CD14-positive monocyte (primary cell): ENCODE data around the gene SLC25A25. TPM values are rescaled to one million over a fixed set of nuclear protein-coding genes. Genes with fewer than 3 reads are reported as not detected.
A peak's percentile ranks its signal among the peaks of the same experiment; 100 is the strongest.

ENCODE experiments used
- DNase-seq, 3 donors: peaks; one replicate each; pipeline ENCODE4 v3.0.0-alpha.2; 2011 to 2022
- H2AFZ ChIP-seq: 2 replicates; pipeline ENCODE4 v1.6.0; 2012; ENCODE audit warnings: mild to moderate bottlenecking, low read depth, low read length, inconsistent platforms; ENCODE audit not compliant: insufficient read depth, poor library complexity, severe bottlenecking
- H3K27ac ChIP-seq, 2 donors: 1 replicate in 1 of 2; 2 replicates in 1 of 2; pipeline ENCODE4 v1.5.1; 2012 to 2013; ENCODE audit warnings: low read length in 2 of 2, control low read depth in 1 of 2, inconsistent platforms in 1 of 2, low read depth in 1 of 2, mild to moderate bottlenecking in 1 of 2
- H3K27me3 ChIP-seq, 2 donors: one replicate each; pipeline versions ENCODE4 v1.6.0 to v1.6.1; 2011 to 2013; ENCODE audit warnings: low read length in 2 of 2; ENCODE audit not compliant: control insufficient read depth in 2 of 2, insufficient read depth in 2 of 2
- H3K36me3 ChIP-seq, 2 donors: replicated peaks in 1 of 2; 1 replicate in 1 of 2; 2 replicates in 1 of 2; pipeline versions ENCODE4 v1.5.1 to v1.6.1; 2012 to 2013; ENCODE audit warnings: low read length in 2 of 2, control low read depth in 1 of 2, inconsistent platforms in 1 of 2, mild to moderate bottlenecking in 1 of 2; ENCODE audit not compliant: insufficient read depth in 2 of 2, control insufficient read depth in 1 of 2
- H3K4me1 ChIP-seq, 2 donors: 1 replicate in 1 of 2; 2 replicates in 1 of 2; pipeline versions ENCODE4 v1.5.1 to v1.6.1; 2012 to 2013; ENCODE audit warnings: low read length in 2 of 2, control low read depth in 1 of 2, inconsistent platforms in 1 of 2, mild to moderate bottlenecking in 1 of 2, moderate library complexity in 1 of 2; ENCODE audit not compliant: insufficient read depth in 2 of 2, control insufficient read depth in 1 of 2
- H3K4me2 ChIP-seq: replicated peaks from 2 replicates; pipeline ENCODE3; 2012; ENCODE audit warnings: low read length, moderate library complexity, mild to moderate bottlenecking; ENCODE audit not compliant: poor library complexity, severe bottlenecking; ENCODE audit errors: extremely low read depth
- H3K4me3 ChIP-seq, 3 experiments: fragments of 200-600 bp in 1 of 3; sonication (generic) in 1 of 3; replicated peaks in 1 of 3; 1 replicate in 2 of 3; 2 replicates in 1 of 3; pipeline ENCODE4 v1.5.1; 2011 to 2013; ENCODE audit warnings: low read length in 3 of 3, mild to moderate bottlenecking in 3 of 3, control low read depth in 2 of 3, low read depth in 2 of 3, inconsistent platforms in 1 of 3, moderate library complexity in 1 of 3
- H3K79me2 ChIP-seq: 2 replicates; pipeline ENCODE4 v1.6.0; 2012; ENCODE audit warnings: mild to moderate bottlenecking, control low read depth, inconsistent platforms, low read length, moderate library complexity; ENCODE audit not compliant: insufficient read depth
- H3K9ac ChIP-seq: 2 replicates; pipeline ENCODE4 v1.6.0; 2017; ENCODE audit warnings: low read length, mild to moderate bottlenecking; ENCODE audit not compliant: insufficient read depth, poor library complexity, severe bottlenecking
- H3K9me3 ChIP-seq, 2 donors: replicated peaks in 1 of 2; 1 replicate in 1 of 2; 2 replicates in 1 of 2; pipeline versions ENCODE4 v1.5.1 to v1.6.1; 2012 to 2013; ENCODE audit warnings: low read length in 2 of 2, control low read depth in 1 of 2; ENCODE audit not compliant: control insufficient read depth in 1 of 2, insufficient read depth in 1 of 2
- H4K20me1 ChIP-seq: 2 replicates; pipeline ENCODE4 v1.6.0; 2012; ENCODE audit warnings: mild to moderate bottlenecking, low read length, control low read depth, moderate library complexity; ENCODE audit not compliant: insufficient read depth
- H3K27ac Mint-ChIP-seq, 7 donors: one replicate each; pipeline ENCODE4 v1.8.0; 2020; ENCODE audit warnings: mild to moderate bottlenecking in 7 of 7, mixed read lengths in 7 of 7, moderate library complexity in 6 of 7, inconsistent platforms in 2 of 7
- H3K27me3 Mint-ChIP-seq, 3 donors: one replicate each; pipeline ENCODE4 v1.8.0; 2021 to 2022; ENCODE audit warnings: low read depth in 3 of 3, mild to moderate bottlenecking in 3 of 3, mixed read lengths in 3 of 3, moderate library complexity in 3 of 3, inconsistent platforms in 1 of 3
- H3K36me3 Mint-ChIP-seq, 2 donors: one replicate each; pipeline ENCODE4 v1.8.0; 2020; ENCODE audit warnings: mixed read lengths in 2 of 2, inconsistent platforms in 1 of 2, mild to moderate bottlenecking in 1 of 2
- H3K4me1 Mint-ChIP-seq: one replicate; pipeline ENCODE4 v1.8.0; 2020; ENCODE audit warnings: mild to moderate bottlenecking, mixed read lengths
- H3K4me3 Mint-ChIP-seq, 2 donors: one replicate each; pipeline ENCODE4 v1.8.0; 2020; ENCODE audit warnings: mild to moderate bottlenecking in 2 of 2, mixed read lengths in 2 of 2, moderate library complexity in 1 of 2
- H3K9me3 Mint-ChIP-seq, 7 donors: one replicate each; pipeline ENCODE4 v1.8.0; 2020 to 2022; ENCODE audit warnings: mixed read lengths in 7 of 7, mild to moderate bottlenecking in 6 of 7, moderate library complexity in 6 of 7, inconsistent platforms in 2 of 7
- CTCF ChIP-seq: fragments of 200-600 bp; IDR thresholded peaks from one replicate; pipeline ENCODE4 v1.8.0; 2022; ENCODE audit warnings: antibody characterized with exemption, mild to moderate bottlenecking
- WGBS: methylation state at CpG from one replicate; pipeline ENCODE4 v1.1.5; 2013; ENCODE audit warnings: missing lambda C conversion rate; ENCODE audit not compliant: insufficient coverage; 5-methylcytosine and 5-hydroxymethylcytosine counted together
- intact Hi-C, 2 donors: fragments of 100-400 bp; cut with micrococcal nuclease; formaldehyde crosslinking; loops; one replicate each; pipeline versions ENCODE4 v1.15.0 to v1.15.1; 2023
- polyA plus RNA-seq, 3 donors: library from polyadenylated mRNA; depleted of rRNA in 1 of 3; unstranded in 2 of 3; stranded (reverse) in 1 of 3; fragments of 300-500 nt in 2 of 3; fragments of >200 nt in 1 of 3; fragmentation: Illumina TruSeq in 2 of 3; gene quantifications; 1 replicate in 2 of 3; 2 replicates in 1 of 3; pipeline ENCODE4 v1.2.3, GENCODE V29; 2012 to 2021

SLC25A25 gene
- polyA plus RNA-seq, 3 donors, result 5.1 to 43.3 (median 6.3) TPM

DNA sequence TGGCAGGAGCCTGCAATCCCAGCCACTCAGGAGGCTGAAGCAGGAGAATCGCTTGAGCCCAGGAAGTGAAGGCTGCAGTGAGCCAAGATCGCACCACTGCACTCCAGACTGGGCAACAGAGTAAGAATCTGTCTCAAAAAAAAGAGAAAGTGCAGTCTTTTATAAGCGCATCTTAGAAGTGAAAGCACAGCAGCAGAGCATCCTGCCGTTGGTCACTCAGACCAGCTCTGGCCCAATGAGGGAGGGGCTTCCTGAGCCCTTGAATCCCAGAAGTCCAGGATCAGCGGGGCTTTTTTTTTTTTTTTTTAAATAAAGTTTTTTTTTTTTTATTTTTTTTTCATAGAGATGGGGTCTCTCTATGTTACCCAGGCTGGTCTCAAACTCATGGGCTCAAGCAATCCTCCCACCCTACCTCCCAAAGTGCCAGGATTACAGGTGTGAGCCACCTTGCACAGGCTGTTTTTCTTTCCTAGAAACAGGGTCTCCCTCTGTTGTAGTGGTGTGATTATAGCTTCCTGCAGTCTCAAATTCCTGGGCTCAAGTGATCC lies 43.2 kb upstream of the SLC25A25 start:
- Histone ChIP-seq H4K20me1 (no peaks in the 10 kb centered on the region), H3K27me3 (peaks cover 0 to 2% of the 10 kb centered on the region in 2 donors), H3K27ac (no peak overlapping the region), H3K4me1 (peaks cover 29 to 36% of the 10 kb centered on the region in 2 donors), H3K36me3 (no peaks in the 10 kb centered on the region), H3K79me2 (no peaks in the 10 kb centered on the region), H3K4me2 (no peak overlapping the region), H3K4me3 (no peak overlapping the region), H2AFZ (no peak overlapping the region), H3K9ac (no peak overlapping the region), H3K9me3 (no peaks in the 10 kb centered on the region)
- Mint-ChIP-seq H3K27me3 (peaks cover 8 to 12% (median 8%) of the 10 kb centered on the region in 3 donors), H3K4me3 (no peak overlapping the region), H3K9me3 (no peaks in the 10 kb centered on the region), H3K4me1 (peaks cover 48% of the 10 kb centered on the region), H3K27ac (no peak overlapping the region), H3K36me3 (no peaks in the 10 kb centered on the region)
- WGBS, result 88% methylated on average over 2 of the region's 5 CpGs
- no peak for TF ChIP-seq CTCF
- intact Hi-C loops, result no loop called here
- DNase-seq, result no peak

DNA sequence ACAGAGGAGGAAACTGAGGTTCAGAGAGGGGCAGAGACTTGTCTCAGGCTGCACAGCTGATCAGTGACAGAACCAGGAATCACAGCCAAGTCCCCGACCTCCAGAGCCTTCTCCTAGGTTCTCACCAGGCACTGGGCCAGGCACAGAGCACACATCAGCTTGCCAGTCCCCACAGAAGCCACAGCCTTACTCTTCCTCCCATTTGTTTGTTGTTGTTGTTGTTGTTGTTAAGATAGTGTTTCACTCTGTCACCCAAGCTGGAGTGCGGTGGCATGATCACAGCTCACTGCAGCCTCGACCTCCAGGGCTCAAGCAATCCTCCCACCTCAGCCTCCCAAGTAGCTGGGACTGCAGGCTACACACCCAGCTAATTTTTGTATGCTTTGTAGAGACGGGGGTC lies 42.3 kb upstream of the SLC25A25 start:
- no peak overlapping the region for H3K4me2 ChIP-seq
- peaks cover 0 to 2% of the 10 kb centered on the region in 2 donors for H3K27me3 ChIP-seq
- H3K9ac ChIP-seq, result no peak overlapping the region
- H3K4me3 ChIP-seq, result no peak overlapping the region
- no peak for DNase-seq
- Mint-ChIP-seq H3K4me1 (peaks cover 47% of the 10 kb centered on the region), H3K9me3 (no peaks in the 10 kb centered on the region), H3K27ac (peak overlapping the region in 2 of 7 donors; percentile 53 to 67), H3K36me3 (no peaks in the 10 kb centered on the region), H3K27me3 (peaks cover 8 to 12% (median 8%) of the 10 kb centered on the region in 3 donors), H3K4me3 (no peak overlapping the region)
- H3K4me1 ChIP-seq, result peaks cover 29 to 36% of the 10 kb centered on the region in 2 donors
- 80% methylated on average over 1 of the region's 4 CpGs for WGBS
- H3K9me3 ChIP-seq, result no peaks in the 10 kb centered on the region
- no peaks in the 10 kb centered on the region for H3K79me2 ChIP-seq
- no peaks in the 10 kb centered on the region for H3K36me3 ChIP-seq
- TF ChIP-seq CTCF, result no peak
- H2AFZ ChIP-seq, result peak overlapping the region; percentile 67
- intact Hi-C loops, result no loop called here
- no peaks in the 10 kb centered on the region for H4K20me1 ChIP-seq
- no peak overlapping the region for H3K27ac ChIP-seq
